ENCODE measurements around the gene PTGIS.
"Not testable (repeated sequence)": the region's sequence is repeated elsewhere in the genome, so short reads cannot be mapped to it uniquely, and the experiment has no call there.

Gene PTGIS

GRCh38 chr20:49569411-49570115 is 1.6 kb upstream of the PTGIS start:
- no peak for DNase-seq (ENCODE audit: low read depth)
- no peak for TF ChIP-seq CTCF (IDR thresholded peaks at IDR 0.05; ENCODE audit: low read depth, low read length, missing control alignments)
- in situ Hi-C loops (cut with HindIII; ENCODE audit: low sequenced_read_pairs), result no loop called here
- H3K4me3 ChIP-seq (ENCODE audit: low read depth, low read length), result no peak overlapping the region

- in situ Hi-C loops (cut with HindIII; ENCODE audit: low sequenced_read_pairs), result no loop called here
- no peak for DNase-seq (ENCODE audit: low read depth)
- no peak for TF ChIP-seq CTCF (IDR thresholded peaks at IDR 0.05; ENCODE audit: low read depth, low read length, missing control alignments)
- peak overlapping the region; percentile 3 for H3K4me3 ChIP-seq (ENCODE audit: low read depth, low read length)
Observed at GRCh38 chr20:49568278-49569151, 578 bp upstream of the PTGIS start.

GRCh38 chr20:49566401-49567364 is 1.3 kb downstream of the PTGIS start:
- DNase-seq (ENCODE audit: low read depth), result no peak
- TF ChIP-seq CTCF (IDR thresholded peaks at IDR 0.05; ENCODE audit: low read depth, low read length, missing control alignments), result no peak
- H3K4me3 ChIP-seq (ENCODE audit: low read depth, low read length), result peak overlapping the region; percentile 63
- in situ Hi-C loops (cut with HindIII; ENCODE audit: low sequenced_read_pairs), result no loop called here

DNA sequence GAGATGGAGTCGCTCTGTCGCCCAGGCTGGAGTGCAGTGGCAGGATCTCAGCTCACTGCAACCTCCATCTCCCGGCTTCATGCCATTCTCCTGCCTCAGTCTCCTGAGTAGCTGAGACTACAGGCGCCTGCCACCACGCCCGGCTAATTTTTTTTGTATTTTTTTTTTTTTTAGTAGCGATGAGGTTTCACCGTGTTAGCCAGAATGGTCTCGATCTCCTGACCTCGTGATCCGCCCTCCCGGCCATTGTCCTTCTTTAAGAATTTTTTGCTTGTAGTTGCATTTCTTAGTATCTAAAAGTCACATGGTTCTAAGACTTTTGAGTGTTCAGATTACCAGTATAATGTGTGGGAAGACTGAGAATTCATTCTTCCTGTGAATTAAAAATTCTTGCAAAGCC is 2.9 kb downstream of the PTGIS start:
- in situ Hi-C loops (cut with HindIII; ENCODE audit: low sequenced_read_pairs); H3K4me3 ChIP-seq (ENCODE audit: low read depth, low read length); DNase-seq (ENCODE audit: low read depth): not testable (repeated sequence)

GRCh38 chr20:49563015-49563980 is 4.6 kb downstream of the PTGIS start:
- H3K4me3 ChIP-seq (ENCODE audit: low read depth, low read length), result no peak overlapping the region
- in situ Hi-C loops (cut with HindIII; ENCODE audit: low sequenced_read_pairs), result no loop called here
- DNase-seq (ENCODE audit: low read depth), result no peak
- TF ChIP-seq CTCF (IDR thresholded peaks at IDR 0.05; ENCODE audit: low read depth, low read length, missing control alignments), result no peak

DNA sequence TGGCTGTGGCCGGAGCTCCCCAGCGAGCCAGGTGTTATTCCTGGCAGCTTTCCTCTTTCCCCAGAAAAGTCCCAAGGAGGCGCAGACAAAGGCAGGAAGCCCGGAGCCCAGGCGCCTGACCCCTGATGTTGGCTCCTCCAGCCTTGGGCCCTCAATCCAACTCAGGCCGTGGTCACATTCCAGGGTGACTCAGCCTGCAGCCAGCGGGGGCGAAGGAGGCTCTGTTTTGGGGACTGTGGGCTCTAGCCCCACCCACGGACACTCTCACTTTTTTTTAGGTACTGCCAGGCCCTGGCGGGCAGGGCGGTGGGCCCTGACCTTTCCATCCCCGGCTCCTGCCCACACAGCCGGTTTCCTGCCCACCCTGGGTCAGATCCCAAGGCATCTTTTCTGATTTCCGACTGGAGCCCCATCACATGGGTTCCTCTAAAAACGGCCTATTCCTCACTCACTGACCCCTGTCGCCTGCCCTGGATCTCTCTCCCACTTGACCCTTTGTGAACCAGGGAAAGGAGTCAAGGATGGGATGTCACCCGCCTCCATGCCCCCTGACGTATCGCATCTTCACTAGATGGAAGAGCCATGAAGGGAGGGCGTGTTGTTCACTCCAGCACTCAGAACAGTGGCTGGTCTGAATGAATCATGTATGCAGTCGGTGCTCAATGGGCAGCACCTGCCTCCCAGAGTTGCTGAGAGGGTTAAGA is 5.5 kb downstream of the PTGIS start:
- TF ChIP-seq CTCF (IDR thresholded peaks at IDR 0.05; ENCODE audit: low read depth, low read length, missing control alignments), result no peak
- in situ Hi-C loops (cut with HindIII; ENCODE audit: low sequenced_read_pairs), result no loop called here
- H3K4me3 ChIP-seq (ENCODE audit: low read depth, low read length), result no peak overlapping the region
- peak; percentile 88 for DNase-seq (ENCODE audit: low read depth)

Measured in astrocyte of the cerebellum (primary cell).